Heart right ventricle (tissue), 16 donors: Measurements from ENCODE around the gene KIAA0825. TPM values are rescaled to one million over a fixed set of nuclear protein-coding genes. Genes with fewer than 3 reads are reported as not detected.

Experiments used
- ATAC-seq, 8 donors: fragments of 200-7000 bp; cut with Tn5 transposase; one replicate each; pipeline ENCODE4 v1.9.1; 2020; ENCODE audit warnings: mild to moderate bottlenecking in 8 of 8, moderate library complexity in 8 of 8, moderate number of reproducible peaks in 1 of 8
- DNase-seq, 2 donors: peaks; one replicate each; pipeline ENCODE4 v3.0.0-alpha.2; 2020
- H3K27ac ChIP-seq, 10 donors: fragments of 200-600 bp; sonication (generic) in 2 of 10; one replicate each; pipeline versions ENCODE4 v1.5.0 to v1.8.0; 2020 to 2022; ENCODE audit warnings: mild to moderate bottlenecking in 3 of 10
- H3K27me3 ChIP-seq, 7 donors: fragments of 200-600 bp; one replicate each; pipeline ENCODE4 v1.8.0; 2021 to 2022; ENCODE audit warnings: mild to moderate bottlenecking in 2 of 7
- H3K36me3 ChIP-seq, 9 donors: fragments of 200-600 bp; sonication (generic) in 1 of 9; one replicate each; pipeline versions ENCODE4 v1.5.0 to v1.8.0; 2020 to 2022; ENCODE audit warnings: mild to moderate bottlenecking in 2 of 9
- H3K4me1 ChIP-seq, 9 donors: fragments of 200-600 bp; sonication (generic) in 1 of 9; one replicate each; pipeline versions ENCODE4 v1.5.0 to v1.8.0; 2020 to 2022; ENCODE audit warnings: mild to moderate bottlenecking in 4 of 9
- H3K4me3 ChIP-seq, 10 donors: fragments of 200-600 bp; sonication (generic) in 2 of 10; one replicate each; pipeline versions ENCODE4 v1.5.0 to v1.8.0; 2020 to 2022; ENCODE audit warnings: mild to moderate bottlenecking in 7 of 10, moderate library complexity in 2 of 10
- H3K9me3 ChIP-seq, 11 donors: fragments of 200-600 bp in 10 of 11; sonication (generic) in 2 of 11; one replicate each; pipeline versions ENCODE4 v1.5.0 to v1.8.0; 2013 to 2022; ENCODE audit warnings: mild to moderate bottlenecking in 2 of 11, control low read depth in 1 of 11, moderate library complexity in 1 of 11
- CTCF ChIP-seq, 9 donors: fragments of 200-600 bp; sonication (generic) in 2 of 9; IDR thresholded peaks; one replicate each; pipeline versions ENCODE4 v1.5.0 to v1.8.0; 2021 to 2022; ENCODE audit warnings: antibody characterized with exemption in 9 of 9, mild to moderate bottlenecking in 5 of 9, moderate library complexity in 1 of 9
- WGBS, 2 donors: extraction: QIAGEN DNeasy Blood & Tissue Kit; methylation state at CpG; one replicate each; pipeline ENCODE4 v1.1.7; 2013; ENCODE audit warnings: inconsistent platforms in 1 of 2; 5-methylcytosine and 5-hydroxymethylcytosine counted together
- intact Hi-C, 10 donors: fragments of 100-400 bp; cut with DNase I; formaldehyde crosslinking; loops; one replicate each; pipeline versions ENCODE4 v1.11.1 to v1.14.2; 2022
- polyA plus RNA-seq, 2 donors: library from polyadenylated mRNA; stranded (reverse); fragments of 200-250 nt; gene quantifications; one replicate each; pipeline ENCODE4 v1.2.3, GENCODE V29; 2013
- total RNA-seq, 10 donors: library from RNA; stranded (reverse); fragmentation: NEBNext Ultra II Directional in 3 of 10; extraction: Animal tissue kit (Norgen Biotek cat#: 25700) in 3 of 10; gene quantifications; one replicate each; pipeline versions ENCODE4 v1.2.1 to v1.2.4, GENCODE V29; 2021 to 2023
- donor health status: Arrhythmogenic right ventricular cardiomyopathy.
- donor health status: ischemic (EF 13 %, LVEDD 7.1; RV severe dilation, severe dysfunction).
- donor health status: healthy with polysubstance abuse.
- donor health status: DM: no; HTN: yes; CAD: no.
- donor health status: DM: no; HTN: no; CAD: no.
- donor health status: ischemic (EF 25% LVEDD 6.9; RV normal size, moderate dysfunction).
- donor health status: ischemic (EF 25% LVEDD 5.7; RV mildly dilated, moderate dysfunction).
- donor health status: healthy.
- donor health status: DM: yes; HTN: yes; CAD: no.
- donor health status: Ischemic cardiomyopathy.
- donor health status: ischemic (EF 35%, LVEDD 5.7; RV mildly dilated, moderate dysfunction).
- donor health status: nonischemic (EF 11% LVEDD 7.7; RV severe dilation, severe dysfunction).
- donor health status: DM: yes; HTN: yes; CAD: no.
- donor health status: PGD.
- donor health status: ischemic (EF 29% LVEDD 5.4; RV normal size, mild dysfunction).
- donor health status: nonischemic (EF 23%, LVEDD 6.1; RV moderate dilation, normal function).

The KIAA0825 gene
- total and polyA plus RNA-seq, 12 donors: 0.36 to 3.5 (median 2.4) TPM

GRCh38 chr5:94467346-94467953 lies 151.0 kb downstream of the KIAA0825 start:
- intact Hi-C loops: no loop called here
- Histone ChIP-seq H3K27ac (no peak overlapping the region), H3K4me3 (no peak overlapping the region), H3K36me3 (peaks cover 0 to 14% (median 0%) of the 10 kb centered on the region in 9 donors), H3K27me3 (no peaks in the 10 kb centered on the region), H3K9me3 (no peaks in the 10 kb centered on the region), H3K4me1 (no peaks in the 10 kb centered on the region)
- no peak for TF ChIP-seq CTCF (IDR thresholded peaks at IDR 0.05)
- WGBS, 2 donors: 90% methylated on average over 3 of the region's 3 CpGs
- DNase-seq (no peak), ATAC-seq (no peak)

GRCh38 chr5:94463739-94464138 lies 154.7 kb downstream of the KIAA0825 start:
- H3K36me3 ChIP-seq: peaks cover 0 to 7% (median 0%) of the 10 kb centered on the region in 9 donors
- no peak overlapping the region for H3K27ac ChIP-seq
- intact Hi-C loops: no loop called here
- H3K9me3 ChIP-seq: no peaks in the 10 kb centered on the region
- H3K4me1 ChIP-seq: no peaks in the 10 kb centered on the region
- DNase-seq: no peak
- no peak for TF ChIP-seq CTCF (IDR thresholded peaks at IDR 0.05)
- 56 to 70% methylated on average over 2 of the region's 2 CpGs for WGBS, 2 donors
- no peak for ATAC-seq
- no peak overlapping the region for H3K4me3 ChIP-seq
- no peaks in the 10 kb centered on the region for H3K27me3 ChIP-seq

- H3K27ac ChIP-seq: no peak overlapping the region
- ATAC-seq (no peak), DNase-seq (no peak)
- no peaks in the 10 kb centered on the region for H3K9me3 ChIP-seq
- H3K36me3 ChIP-seq: peaks cover 0 to 7% (median 0%) of the 10 kb centered on the region in 9 donors
- H3K4me1 ChIP-seq: no peaks in the 10 kb centered on the region
- no peak for TF ChIP-seq CTCF (IDR thresholded peaks at IDR 0.05)
- intact Hi-C loops: no loop called here
- 93 to 96% methylated on average over 4 of the region's 4 CpGs for WGBS, 2 donors
- no peak overlapping the region for H3K4me3 ChIP-seq
- H3K27me3 ChIP-seq: no peaks in the 10 kb centered on the region
These were observed 157.3 kb downstream of the KIAA0825 start for GRCh38 chr5:94461131-94461530.

GRCh38 chr5:94459915-94460314 lies 158.5 kb downstream of the KIAA0825 start:
- intact Hi-C loops: no loop called here
- Histone ChIP-seq H3K4me1 (no peaks in the 10 kb centered on the region), H3K36me3 (peaks cover 0 to 7% (median 0%) of the 10 kb centered on the region in 9 donors), H3K4me3 (no peak overlapping the region), H3K9me3 (no peaks in the 10 kb centered on the region), H3K27me3 (no peaks in the 10 kb centered on the region), H3K27ac (no peak overlapping the region)
- no peak for TF ChIP-seq CTCF (IDR thresholded peaks at IDR 0.05)
- ATAC-seq (no peak), DNase-seq (no peak)
